HCT116 (cell line): ENCODE measurements around the gene CDH23. TPM values are rescaled to one million over a fixed set of nuclear protein-coding genes. Genes with fewer than 3 reads are reported as not detected.

Source experiments
- ATAC-seq: fragments of 200-7000 bp; cut with Tn5 transposase; 2 replicates; pipeline ENCODE4 v1.9.1; 2020; ENCODE audit warnings: mild to moderate bottlenecking, moderate library complexity
- BruUV-seq: library from RNA; stranded (reverse); fragments of 400-500 nt; replicated peaks from 2 replicates; lab custom pipeline; 2021; lab: Mats Ljungman, UMichigan
- CTCF ChIA-PET: fragments of 300-600 bp; sonication (Branson Sonifier 250); formaldehyde crosslinking; loops from one replicate; lab custom pipeline; 2021; ENCODE audit warnings: antibody characterized with exemption; lab: Charles Lee
- POLR2A ChIA-PET: fragments of 300-600, 350-600 bp; sonication (Branson Sonifier 250); formaldehyde crosslinking; loops from one replicate; lab custom pipeline; 2021; ENCODE audit warnings: antibody characterized with exemption; lab: Charles Lee
- RAD21 ChIA-PET, 2 experiments: fragments of 300-600 bp; sonication (Branson Sonifier 250); formaldehyde crosslinking; loops; one replicate each; lab custom pipeline; 2023; ENCODE audit warnings: low total read pairs in 2 of 2; ENCODE audit not compliant: uncharacterized antibody in 2 of 2, unreplicated experiment in 2 of 2, low non-redundant PET in 1 of 2; lab: Charles Lee
- DNase-seq: peaks from one replicate; pipeline ENCODE4 v3.0.0-alpha.2; 2010; ENCODE audit warnings: low read depth, low spot score
- H2AFZ ChIP-seq: fragments of 200-600 bp; shearing (Covaris generic), sonication (generic); 2 replicates; pipeline ENCODE4 v1.6.1; 2017; ENCODE audit warnings: low read depth, mixed run types, mixed read lengths, antibody characterized with exemption, low read length; ENCODE audit not compliant: poor library complexity, severe bottlenecking
- H3K27ac ChIP-seq: 2 replicates; pipeline ENCODE4 v1.5.1; 2012; ENCODE audit warnings: low read depth, low read length
- H3K27me3 ChIP-seq: fragments of 200-600 bp; sonication (generic); 2 replicates; pipeline ENCODE4 v1.6.1; 2016; ENCODE audit warnings: mixed run types, low read length, mixed read lengths; ENCODE audit not compliant: insufficient read depth
- H3K36me3 ChIP-seq, 2 experiments: fragments of 200-500 bp in 1 of 2; fragments of 200-600 bp in 1 of 2; sonication (Bioruptor generic) in 1 of 2; sonication (generic) in 1 of 2; 2 replicates each; pipeline versions ENCODE4 v1.5.1 to v1.6.1; 2014 to 2016; ENCODE audit warnings: low read length in 2 of 2, inconsistent platforms in 1 of 2, mixed read lengths in 1 of 2, mixed run types in 1 of 2; ENCODE audit not compliant: insufficient read depth in 2 of 2, control insufficient read depth in 1 of 2
- H3K4me1 ChIP-seq, 2 experiments: fragments of 200-600 bp in 1 of 2; sonication (generic) in 1 of 2; 2 replicates each; pipeline versions ENCODE4 v1.5.1 to v1.6.1; 2012 to 2017; ENCODE audit warnings: low read length in 2 of 2, inconsistent platforms in 1 of 2, mild to moderate bottlenecking in 1 of 2, mixed read lengths in 1 of 2, mixed run types in 1 of 2, moderate library complexity in 1 of 2; ENCODE audit not compliant: insufficient read depth in 2 of 2, control insufficient read depth in 1 of 2
- H3K4me2 ChIP-seq: fragments of 200-600 bp; sonication (generic); 2 replicates; pipeline ENCODE4 v1.6.1; 2017; ENCODE audit warnings: mixed run types, low read length, mixed read lengths
- H3K4me3 ChIP-seq, 2 experiments: fragments of 200-600 bp in 1 of 2; sonication (generic) in 1 of 2; replicated peaks in 1 of 2; 2 replicates each; pipeline ENCODE4 v1.5.1; 2011 to 2016; ENCODE audit warnings: low read length in 2 of 2, control low read depth in 1 of 2, low read depth in 1 of 2, mild to moderate bottlenecking in 1 of 2, mixed read lengths in 1 of 2, mixed run types in 1 of 2
- H3K79me2 ChIP-seq: fragments of 200-600 bp; sonication (generic); 2 replicates; pipeline ENCODE4 v1.6.1; 2017; ENCODE audit warnings: mild to moderate bottlenecking, mixed run types, low read length, moderate library complexity, mixed read lengths; ENCODE audit not compliant: insufficient read depth
- H3K9ac ChIP-seq: fragments of 200-600 bp; sonication (generic); 2 replicates; pipeline ENCODE4 v1.6.1; 2016; ENCODE audit warnings: low read length, mixed read lengths
- H3K9me2 ChIP-seq: fragments of 200-600 bp; sonication (generic), shearing (Covaris generic); 2 replicates; pipeline ENCODE4 v1.6.1; 2017; ENCODE audit warnings: mixed run types, mild to moderate bottlenecking, moderate library complexity; ENCODE audit not compliant: insufficient read depth
- H3K9me3 ChIP-seq, 2 experiments: fragments of 200-500 bp in 1 of 2; fragments of 200-600 bp in 1 of 2; sonication (Bioruptor generic) in 1 of 2; sonication (generic) in 1 of 2; 2 replicates each; pipeline ENCODE4 v1.6.1; 2014 to 2017; ENCODE audit warnings: low read length in 2 of 2, mixed read lengths in 2 of 2, inconsistent platforms in 1 of 2, low read depth in 1 of 2, mild to moderate bottlenecking in 1 of 2, mixed run types in 1 of 2, moderate library complexity in 1 of 2; ENCODE audit not compliant: control insufficient read depth in 1 of 2, insufficient read depth in 1 of 2
- H4K20me1 ChIP-seq: fragments of 200-600 bp; sonication (generic), shearing (Covaris generic); 2 replicates; pipeline ENCODE4 v1.6.1; 2017; ENCODE audit warnings: mixed run types, mild to moderate bottlenecking, moderate library complexity; ENCODE audit not compliant: insufficient read depth
- ATF3 ChIP-seq: IDR thresholded peaks from 2 replicates; pipeline ENCODE4 v1.6.1; 2012
- CBX3 ChIP-seq: IDR thresholded peaks from 2 replicates; pipeline ENCODE4 v1.6.1; 2012; ENCODE audit warnings: low read depth
- CEBPB ChIP-seq: IDR thresholded peaks from 2 replicates; pipeline ENCODE4 v1.6.1; 2012; ENCODE audit warnings: low read depth
- CTCF ChIP-seq, 3 experiments: fragments of 200-600 bp in 1 of 3; sonication (generic) in 1 of 3; IDR thresholded peaks in 2 of 3; conservative IDR thresholded peaks in 1 of 3; 2 replicates each; pipeline ENCODE4 v1.5.1; 2012 to 2017; ENCODE audit warnings: low read depth in 2 of 3, low read length in 2 of 3, antibody characterized with exemption in 1 of 3, borderline replicate concordance in 1 of 3, control low read depth in 1 of 3, mild to moderate bottlenecking in 1 of 3, mixed read lengths in 1 of 3, mixed run types in 1 of 3, moderate library complexity in 1 of 3; ENCODE audit not compliant: insufficient read depth in 1 of 3
- EGR1 ChIP-seq: IDR thresholded peaks from 2 replicates; pipeline ENCODE4 v1.6.1; 2012; ENCODE audit warnings: low read depth
- ELF1 ChIP-seq: IDR thresholded peaks from 2 replicates; pipeline ENCODE4 v1.6.1; 2012; ENCODE audit warnings: low read depth, borderline replicate concordance
- EZH2 ChIP-seq: fragments of 200-600 bp; sonication (generic); IDR thresholded peaks from 2 replicates; pipeline ENCODE4 v1.6.1; 2017; ENCODE audit warnings: antibody characterized with exemption, mixed run types
- EZH2phosphoT487 ChIP-seq: fragments of 200-600 bp; IDR thresholded peaks from 2 replicates; pipeline ENCODE4 v1.6.1; 2018; ENCODE audit warnings: antibody characterized with exemption, borderline replicate concordance
- FOSL1 ChIP-seq: IDR thresholded peaks from 2 replicates; pipeline ENCODE4 v1.6.1; 2012; ENCODE audit warnings: low read depth
- JUND ChIP-seq: IDR thresholded peaks from 2 replicates; pipeline ENCODE4 v1.6.1; 2012
- RAD21 ChIP-seq: IDR thresholded peaks from 2 replicates; pipeline ENCODE4 v1.6.1; 2012; ENCODE audit warnings: low read depth, mild to moderate bottlenecking
- REST ChIP-seq: IDR thresholded peaks from 2 replicates; pipeline ENCODE4 v1.6.1; 2012; ENCODE audit warnings: low read depth
- SIN3A ChIP-seq: IDR thresholded peaks from 2 replicates; pipeline ENCODE4 v1.6.1; 2012; ENCODE audit warnings: low read depth
- SRF ChIP-seq: IDR thresholded peaks from 2 replicates; pipeline ENCODE4 v1.6.1; 2012; ENCODE audit warnings: low read depth
- TCF7L2 ChIP-seq: IDR thresholded peaks from 2 replicates; pipeline ENCODE4 v1.7.0; 2011; ENCODE audit warnings: borderline replicate concordance, inconsistent platforms; ENCODE audit not compliant: insufficient read depth, insufficient read length; ENCODE audit errors: extremely low read depth
- YY1 ChIP-seq: IDR thresholded peaks from 2 replicates; pipeline ENCODE4 v1.6.1; 2011; ENCODE audit warnings: low read length, low read depth, moderate library complexity, mild to moderate bottlenecking; ENCODE audit not compliant: insufficient replicate concordance; ENCODE audit errors: extremely low read depth
- ZFX ChIP-seq: fragments of 450-650 bp; IDR thresholded peaks from 2 replicates; pipeline ENCODE4 v1.6.1; 2017
- ZNF274 ChIP-seq: fragments of 200-500 bp; sonication (Bioruptor generic); IDR thresholded peaks from 2 replicates; pipeline ENCODE4 v1.6.1; 2014; ENCODE audit warnings: mild to moderate bottlenecking, low read depth, low read length, inconsistent platforms
- intact Hi-C: fragments of 100-400 bp; cut with micrococcal nuclease; formaldehyde crosslinking; loops from 2 replicates; pipeline ENCODE4 v1.10.0; 2022
- total RNA-seq: library from RNA; stranded (reverse); gene quantifications from one replicate; pipeline ENCODE4 v1.2.1, GENCODE V29; 2021; ENCODE audit not compliant: unreplicated experiment
- TF ChIP-seq, protein P1 (sequence below): IDR thresholded peaks from 2 replicates; pipeline ENCODE4 v1.6.1; 2012
- TF ChIP-seq, protein P2 (sequence below): IDR thresholded peaks from 2 replicates; pipeline ENCODE4 v1.6.1; 2011; ENCODE audit warnings: mild to moderate bottlenecking, low read length, moderate library complexity; ENCODE audit not compliant: insufficient replicate concordance; ENCODE audit errors: extremely low read depth

CDH23 gene
- total RNA-seq, 1 experiment from 2014 or later = not detected

DNA sequence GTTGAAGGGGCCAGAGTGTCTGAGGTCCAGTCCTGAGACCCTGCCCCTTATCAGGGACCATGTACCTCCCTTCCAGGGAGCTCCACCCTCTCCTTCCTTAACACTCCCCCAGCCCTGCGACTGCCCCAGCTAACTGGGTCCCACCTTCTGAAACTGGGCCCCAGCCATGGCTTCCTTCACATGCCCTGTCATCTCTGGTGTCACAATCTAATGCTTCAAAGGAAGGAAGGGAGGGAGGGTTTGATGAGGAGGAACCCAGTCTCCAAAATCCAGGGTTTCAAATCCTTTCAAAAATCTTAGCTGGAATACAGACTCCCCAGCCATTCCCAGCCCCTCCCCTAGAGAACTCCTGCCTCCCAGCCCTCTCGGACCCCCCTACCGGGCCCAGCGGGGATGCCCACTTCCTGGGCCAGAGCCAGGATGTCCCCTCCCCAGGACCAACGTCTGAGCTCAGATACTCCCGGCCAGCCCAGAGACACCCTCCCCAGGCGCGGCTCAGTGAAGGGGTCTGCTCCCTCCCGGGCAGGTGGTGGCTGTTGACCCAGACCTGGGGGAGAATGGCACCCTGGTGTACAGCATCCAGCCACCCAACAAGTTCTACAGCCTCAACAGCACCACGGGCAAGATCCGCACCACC, 304.9 kb downstream of the CDH23 start:
- no peak for TF ChIP-seq CEBPB
- TF ChIP-seq EZH2phosphoT487 = no peak
- no peak for TF ChIP-seq JUND
- TF ChIP-seq, protein P1, sequence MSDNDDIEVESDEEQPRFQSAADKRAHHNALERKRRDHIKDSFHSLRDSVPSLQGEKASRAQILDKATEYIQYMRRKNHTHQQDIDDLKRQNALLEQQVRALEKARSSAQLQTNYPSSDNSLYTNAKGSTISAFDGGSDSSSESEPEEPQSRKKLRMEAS = no peak
- no peak for TF ChIP-seq REST
- TF ChIP-seq ATF3 = no peak
- TF ChIP-seq TCF7L2 = no peak
- TF ChIP-seq FOSL1 = no peak
- no peak for TF ChIP-seq EZH2
- TF ChIP-seq CTCF (IDR thresholded peaks at IDR 0.05 in 2 of 3, conservative IDR thresholded peaks at IDR 0.05 in 1 of 3; ENCODE audit: borderline replicate concordance in 1 of 3, insufficient read depth in 1 of 3, low read depth in 2 of 3, low read length in 2 of 3) = no peak
- no peak for TF ChIP-seq RAD21
- no peak for TF ChIP-seq YY1
- no peak for TF ChIP-seq ZNF274
- no peak for TF ChIP-seq ZFX
- TF ChIP-seq SRF = no peak
- no peak for TF ChIP-seq EGR1
- no peak for TF ChIP-seq CBX3
- no peak for TF ChIP-seq ELF1
- TF ChIP-seq, protein P2, sequence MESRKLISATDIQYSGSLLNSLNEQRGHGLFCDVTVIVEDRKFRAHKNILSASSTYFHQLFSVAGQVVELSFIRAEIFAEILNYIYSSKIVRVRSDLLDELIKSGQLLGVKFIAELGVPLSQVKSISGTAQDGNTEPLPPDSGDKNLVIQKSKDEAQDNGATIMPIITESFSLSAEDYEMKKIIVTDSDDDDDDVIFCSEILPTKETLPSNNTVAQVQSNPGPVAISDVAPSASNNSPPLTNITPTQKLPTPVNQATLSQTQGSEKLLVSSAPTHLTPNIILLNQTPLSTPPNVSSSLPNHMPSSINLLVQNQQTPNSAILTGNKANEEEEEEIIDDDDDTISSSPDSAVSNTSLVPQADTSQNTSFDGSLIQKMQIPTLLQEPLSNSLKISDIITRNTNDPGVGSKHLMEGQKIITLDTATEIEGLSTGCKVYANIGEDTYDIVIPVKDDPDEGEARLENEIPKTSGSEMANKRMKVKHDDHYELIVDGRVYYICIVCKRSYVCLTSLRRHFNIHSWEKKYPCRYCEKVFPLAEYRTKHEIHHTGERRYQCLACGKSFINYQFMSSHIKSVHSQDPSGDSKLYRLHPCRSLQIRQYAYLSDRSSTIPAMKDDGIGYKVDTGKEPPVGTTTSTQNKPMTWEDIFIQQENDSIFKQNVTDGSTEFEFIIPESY = no peak
- no peak for TF ChIP-seq SIN3A
- H2AFZ ChIP-seq = no peak overlapping the region
- BruUV-seq = no TSS peak
- H3K4me2 ChIP-seq = no peak overlapping the region
- ATAC-seq (no peak), DNase-seq (no peak)
- no peak overlapping the region for H3K4me3 ChIP-seq
- RAD21 ChIA-PET = no interaction called here
- no peaks in the 10 kb centered on the region for H3K36me3 ChIP-seq
- no peak overlapping the region for H3K27ac ChIP-seq
- POLR2A ChIA-PET = no interaction called here
- intact Hi-C loops = no loop called here
- no peaks in the 10 kb centered on the region for H3K9me3 ChIP-seq
- H3K9ac ChIP-seq = no peak overlapping the region
- H3K9me2 ChIP-seq = no peaks in the 10 kb centered on the region
- CTCF ChIA-PET = no interaction called here
- H4K20me1 ChIP-seq = no peaks in the 10 kb centered on the region
- no peaks in the 10 kb centered on the region for H3K27me3 ChIP-seq
- no peaks in the 10 kb centered on the region for H3K79me2 ChIP-seq
- H3K4me1 ChIP-seq = peaks cover 0 to 3% of the 10 kb centered on the region in 2 experiments; a peak in 1 of 4 replicates
